ENCODE results near the gene ATR.
"Not testable (repeated sequence)": the region's sequence is repeated elsewhere in the genome, so short reads cannot be mapped to it uniquely, and the experiment has no call there.

ATR gene

GRCh38 chr3:142592268-142592667 lies 13.7 kb upstream of the ATR start:
- not testable (repeated sequence) for DNase-seq

DNA sequence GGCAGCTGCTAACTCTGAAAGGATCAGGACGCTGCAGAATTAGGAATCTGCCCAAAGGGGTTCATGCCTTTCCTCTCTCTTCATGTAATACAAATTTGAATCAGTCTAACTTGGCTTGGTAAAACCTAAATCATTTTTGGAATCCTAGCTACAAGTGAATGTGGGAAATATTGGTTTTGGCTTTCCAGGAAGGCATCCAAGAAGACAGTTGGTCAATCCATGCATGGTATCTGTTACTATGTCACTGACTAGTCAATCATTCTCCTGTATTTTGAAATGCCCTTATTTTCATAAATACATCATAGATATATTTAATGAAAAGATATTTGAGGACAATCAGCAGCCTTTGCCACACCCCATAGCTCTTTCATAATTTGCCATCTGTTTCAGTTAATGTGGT lies 10.2 kb upstream of the ATR start:
- DNase-seq: no peak

GRCh38 chr3:142586803-142587406 lies 8.4 kb upstream of the ATR start:
- peak; percentile 34 for DNase-seq

DNA sequence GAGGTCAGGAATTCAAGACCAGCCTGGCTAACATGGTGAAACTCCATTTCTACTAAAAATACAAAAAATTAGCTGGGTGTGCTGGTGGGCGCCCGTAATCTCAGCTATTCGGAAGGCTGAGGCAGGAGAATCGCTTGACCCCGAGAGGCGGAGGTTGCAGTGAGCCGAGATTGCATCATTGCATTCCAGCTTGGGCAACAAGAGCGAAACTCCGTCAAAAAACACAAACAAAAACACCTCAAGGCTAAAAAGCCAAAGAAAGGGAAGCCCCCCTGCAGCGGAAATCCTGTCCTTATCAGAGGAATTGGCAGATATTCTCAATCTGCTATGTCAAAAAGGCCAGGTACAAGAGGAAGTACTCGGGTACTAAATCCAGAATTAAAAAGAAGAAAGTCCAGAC lies 2.5 kb upstream of the ATR start:
- not testable (repeated sequence) for DNase-seq

DNA sequence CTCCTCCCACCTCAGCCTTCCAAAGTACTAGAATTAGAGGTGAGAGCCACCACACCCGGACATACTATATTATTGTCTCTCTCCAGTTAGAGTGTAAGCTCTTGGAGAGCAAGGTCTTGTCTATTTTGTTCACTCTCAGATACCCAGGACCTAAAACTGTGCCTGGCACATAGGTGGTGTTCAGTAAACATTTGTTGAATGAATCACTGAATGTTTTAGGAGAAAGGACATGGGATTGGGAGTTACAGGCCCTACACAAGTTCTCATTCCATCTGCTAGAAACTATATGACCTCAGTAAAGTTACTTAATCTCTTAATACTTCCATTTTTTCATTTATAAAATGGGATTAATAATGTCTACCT lies 1.5 kb upstream of the ATR start:
- DNase-seq: no peak

DNA sequence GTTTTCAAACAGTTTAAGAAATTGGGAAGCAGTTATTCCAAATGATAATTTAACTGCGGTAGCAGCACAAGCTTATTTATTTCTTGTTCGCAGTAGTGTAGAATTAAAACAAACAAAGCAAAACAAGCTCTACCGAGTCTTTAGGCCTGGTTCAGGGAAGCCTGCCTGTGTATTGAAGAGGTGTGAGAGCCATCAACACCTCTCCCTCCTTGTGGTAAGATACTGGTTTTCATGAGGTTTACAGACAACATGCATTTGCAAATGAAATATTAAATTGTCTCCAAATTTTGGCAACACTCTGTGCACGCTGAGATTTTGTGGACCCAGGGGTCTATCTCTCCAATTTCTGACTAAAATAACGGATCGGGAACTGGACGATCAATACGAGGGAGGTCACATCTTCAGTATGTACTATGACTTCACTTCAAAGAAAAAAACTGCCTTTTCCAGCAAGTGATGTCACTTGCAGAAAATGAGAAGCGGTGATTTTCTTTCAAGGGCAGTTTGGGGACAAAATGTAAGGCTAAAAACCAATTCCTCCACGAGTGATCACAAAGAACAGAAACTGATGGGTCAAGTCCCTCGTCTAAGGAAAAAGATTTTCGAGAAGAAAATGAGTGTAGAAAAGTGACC lies 721 bp downstream of the ATR start:
- no peak for DNase-seq

DNA sequence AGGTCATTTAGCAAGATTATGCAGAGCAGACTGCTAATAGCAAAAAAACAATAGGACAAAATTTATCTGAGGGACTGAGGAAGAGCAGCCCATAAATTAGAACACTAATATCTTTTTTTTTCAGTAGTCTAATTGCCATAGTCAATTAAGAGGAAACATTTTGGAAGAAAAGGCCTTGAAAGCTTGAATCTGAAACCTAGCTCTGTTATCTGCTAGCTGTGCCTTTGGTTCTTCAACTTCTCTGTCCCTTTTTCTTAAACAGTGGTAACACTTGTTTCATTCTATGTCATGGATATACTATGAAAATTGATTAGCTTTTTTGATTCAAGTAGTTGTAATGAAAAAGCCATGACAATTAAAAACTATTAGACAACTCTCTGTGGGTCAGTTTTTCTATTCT lies 1.7 kb downstream of the ATR start:
- no peak for DNase-seq

DNA sequence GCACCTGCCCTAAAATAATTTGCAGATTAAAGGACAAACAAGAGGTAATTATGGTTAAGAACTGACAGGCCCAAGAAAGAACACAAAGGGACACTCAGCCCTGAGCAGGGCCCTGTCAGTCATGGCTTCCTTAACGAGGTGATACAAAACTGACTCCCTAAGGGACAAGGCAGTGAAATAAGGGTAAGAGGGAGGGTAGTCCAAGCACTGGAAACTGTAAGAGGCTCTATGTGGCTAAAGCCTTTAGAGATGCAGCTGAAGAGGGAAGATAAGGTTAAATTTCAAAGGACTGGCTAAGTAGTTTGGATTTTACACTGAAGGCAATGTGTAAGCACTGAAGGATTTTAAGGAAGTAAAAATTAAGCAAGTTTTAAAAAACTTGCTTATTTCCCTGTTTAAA lies 3.9 kb downstream of the ATR start:
- DNase-seq: no peak

- not testable (repeated sequence) for DNase-seq
These were observed 4.3 kb downstream of the ATR start for GRCh38 chr3:142574223-142574622.

GRCh38 chr3:142569422-142569821 lies 9.1 kb downstream of the ATR start:
- DNase-seq: not testable (repeated sequence)

- DNase-seq: no peak
These were observed 10.0 kb downstream of the ATR start for GRCh38 chr3:142568393-142569017.

DNA sequence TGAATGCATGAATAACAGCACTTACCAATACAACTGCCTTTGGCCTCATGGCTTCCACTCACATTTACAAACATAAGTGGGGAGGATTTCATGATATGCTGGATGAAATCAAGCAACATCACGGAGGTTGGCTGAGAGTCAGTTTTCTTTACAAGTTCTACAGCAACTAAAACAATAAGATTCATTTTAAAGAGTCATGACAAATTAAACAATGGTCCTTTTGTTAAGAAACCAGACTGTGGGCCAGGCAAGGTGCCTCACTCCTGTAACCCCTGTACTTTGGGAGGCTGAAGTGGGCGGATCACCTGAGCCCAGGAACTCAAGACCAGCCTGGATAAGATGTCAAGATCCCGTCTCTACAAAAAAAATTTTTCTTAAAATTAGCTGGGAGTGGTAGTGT lies 12.4 kb downstream of the ATR start:
- DNase-seq: no peak

GRCh38 chr3:142563496-142563997 lies 15.0 kb downstream of the ATR start:
- DNase-seq: no peak

GRCh38 chr3:142560118-142560517 lies 18.4 kb downstream of the ATR start:
- DNase-seq: no peak

GRCh38 chr3:142553741-142554140 lies 24.8 kb downstream of the ATR start:
- DNase-seq: no peak

GRCh38 chr3:142552579-142552978 lies 26.0 kb downstream of the ATR start:
- not testable (repeated sequence) for DNase-seq

GRCh38 chr3:142549986-142550385 lies 28.5 kb downstream of the ATR start:
- DNase-seq: no peak

DNA sequence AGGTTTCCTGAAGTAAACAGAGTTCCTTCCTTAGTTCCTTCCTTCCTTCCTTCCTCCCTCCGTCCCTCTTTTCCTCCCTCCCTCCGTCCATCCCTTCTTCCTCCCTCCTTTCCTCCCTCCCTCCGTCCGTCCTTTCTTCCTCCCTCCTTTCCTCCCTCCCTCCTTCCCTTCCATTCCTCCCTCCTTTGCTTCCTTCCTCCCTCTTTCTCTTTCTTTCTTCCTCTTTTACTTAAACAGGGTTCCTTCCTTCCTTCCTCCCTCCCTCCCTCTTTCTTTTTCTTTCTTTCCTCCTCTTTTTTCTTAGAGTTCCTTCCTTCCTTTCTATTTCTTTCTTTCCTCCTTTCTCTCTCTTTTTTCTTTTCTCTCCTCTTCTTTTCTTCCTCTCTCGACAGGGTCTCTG lies 35.2 kb downstream of the ATR start:
- DNase-seq: no peak

DNA sequence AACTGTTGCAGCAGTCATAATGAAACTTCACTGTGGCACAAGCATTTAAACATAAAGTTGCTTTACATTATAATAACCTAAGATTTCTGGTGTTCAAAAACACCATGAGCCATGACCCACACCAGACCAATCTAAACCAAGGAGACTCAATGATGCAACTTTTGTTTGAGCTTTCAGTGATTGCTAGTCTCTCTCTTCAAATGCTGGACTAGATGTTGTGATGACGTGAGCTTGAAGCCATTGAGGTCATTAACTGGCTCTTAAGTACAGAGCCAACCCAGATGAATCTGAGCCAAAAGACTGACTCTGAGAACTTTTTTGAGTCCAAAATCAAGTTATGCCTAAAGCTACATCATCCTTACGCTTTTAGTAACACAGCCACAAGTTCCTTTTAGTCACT lies 36.5 kb downstream of the ATR start:
- no peak for DNase-seq

DNA sequence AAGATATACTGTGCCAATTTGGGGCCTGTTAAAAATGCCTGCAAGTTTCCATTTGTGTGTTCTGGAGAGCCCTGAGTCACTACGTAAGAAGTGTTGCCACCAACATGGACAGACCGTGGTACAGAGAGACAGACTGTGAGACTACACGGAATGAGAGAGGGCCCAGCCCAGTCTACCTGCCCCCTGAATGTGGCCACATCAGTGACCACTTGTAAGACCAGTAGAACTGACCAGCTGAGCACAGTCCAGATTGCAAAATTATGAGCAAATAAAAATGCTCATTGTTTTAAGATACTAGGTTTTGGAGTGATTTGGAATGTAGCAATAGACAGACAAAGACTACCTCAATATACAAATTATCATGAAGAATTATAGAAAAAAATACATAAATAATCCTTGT lies 42.0 kb downstream of the ATR start:
- no peak for DNase-seq

DNA sequence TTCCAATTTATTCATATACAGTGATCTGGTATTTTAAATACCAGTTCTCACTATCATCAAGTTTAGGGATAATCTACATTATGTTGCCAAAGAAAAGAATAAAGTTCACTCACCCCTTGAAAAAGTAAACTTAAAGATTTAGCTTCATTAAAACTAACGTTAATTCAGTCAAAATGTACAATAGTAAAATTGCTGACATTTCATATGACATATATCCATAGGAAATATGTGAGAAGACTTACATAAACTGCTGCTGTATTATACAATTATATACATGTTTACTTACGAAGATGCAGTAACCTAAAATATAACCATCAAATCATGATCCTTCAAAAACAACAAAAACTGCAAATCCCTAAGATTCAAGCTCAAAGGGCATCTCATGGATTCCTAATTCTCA lies 44.0 kb downstream of the ATR start:
- no peak for DNase-seq

DNA sequence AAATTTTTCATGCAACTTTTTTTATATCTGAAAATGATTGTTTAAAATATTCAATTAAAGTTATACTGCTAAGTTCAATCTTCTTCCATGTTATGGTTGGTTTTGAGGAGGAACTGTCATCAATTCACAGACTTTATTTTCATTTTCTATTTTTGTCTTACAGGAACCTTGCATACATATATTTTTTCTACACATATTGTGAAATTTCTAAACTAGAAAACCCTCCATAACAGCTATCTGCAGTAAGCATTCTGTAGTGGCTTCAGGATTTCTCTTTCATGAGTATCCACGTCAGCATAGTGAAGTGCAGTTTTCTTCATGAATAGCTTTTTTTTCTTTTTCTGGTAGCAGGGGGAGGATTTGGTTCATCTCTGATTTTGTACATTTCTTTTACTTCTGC lies 48.2 kb downstream of the ATR start:
- DNase-seq: no peak

DNA sequence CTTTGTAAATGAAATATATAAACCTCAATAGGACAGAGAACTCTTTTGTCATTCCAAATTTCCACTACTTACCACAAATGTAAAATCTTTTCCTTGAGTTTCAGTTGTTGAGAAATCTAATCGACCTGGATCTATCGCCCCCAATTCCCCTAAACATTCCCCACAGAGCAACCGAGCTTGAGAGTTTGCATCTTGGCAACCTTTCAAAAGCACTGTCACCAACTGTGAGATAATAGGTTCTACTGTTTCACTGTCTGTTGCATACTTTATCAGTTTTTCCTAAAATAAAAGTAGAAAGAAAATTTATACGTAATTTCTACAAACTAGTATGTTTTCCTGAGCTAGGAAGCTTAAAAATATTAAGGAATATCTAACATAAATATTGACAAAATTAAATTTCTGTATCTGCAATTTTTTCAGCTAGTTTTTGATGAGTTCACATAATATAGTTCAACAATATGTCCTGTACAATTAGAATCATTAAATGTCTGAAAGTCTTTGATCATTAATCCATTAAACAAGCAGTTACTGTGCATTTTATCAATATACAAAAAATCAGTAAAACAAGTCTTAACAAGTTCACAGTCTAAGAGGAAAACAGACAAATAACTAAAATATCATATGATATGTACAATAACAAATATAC lies 54.5 kb downstream of the ATR start:
- no peak for DNase-seq

DNA sequence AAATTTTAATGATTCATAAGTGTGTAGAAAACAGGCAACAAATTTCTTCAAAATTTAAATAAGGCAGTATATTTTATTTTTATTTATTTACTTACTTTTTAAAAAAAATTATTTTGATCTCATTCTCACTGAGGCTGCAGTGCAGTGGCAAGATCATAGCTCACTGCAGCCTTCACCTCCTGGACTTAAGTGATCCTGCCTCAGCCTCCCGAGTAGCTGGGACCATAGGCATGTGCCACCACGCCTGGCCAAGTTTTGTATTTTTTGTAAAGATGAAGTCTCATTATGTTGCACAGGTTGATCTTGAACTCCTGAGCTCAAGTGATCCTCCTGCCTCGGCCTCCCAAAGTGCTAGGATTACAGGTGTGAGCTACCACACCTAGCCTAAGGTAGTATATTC lies 69.5 kb downstream of the ATR start:
- peak; percentile 10 for DNase-seq

Measured in CD4-positive, alpha-beta T cell treated with Interleukin-6 for 4 hours (primary cell).